Measurements from ENCODE around the gene OXLD1. TPM values are rescaled to one million over a fixed set of nuclear protein-coding genes. Genes with fewer than 3 reads are reported as not detected.
A peak's percentile ranks its signal among the peaks of the same experiment; 100 is the strongest.

The OXLD1 gene
- total RNA-seq, 4 donors from 2014 or later, result 39.6 to 68.1 (median 47.6) TPM

DNA sequence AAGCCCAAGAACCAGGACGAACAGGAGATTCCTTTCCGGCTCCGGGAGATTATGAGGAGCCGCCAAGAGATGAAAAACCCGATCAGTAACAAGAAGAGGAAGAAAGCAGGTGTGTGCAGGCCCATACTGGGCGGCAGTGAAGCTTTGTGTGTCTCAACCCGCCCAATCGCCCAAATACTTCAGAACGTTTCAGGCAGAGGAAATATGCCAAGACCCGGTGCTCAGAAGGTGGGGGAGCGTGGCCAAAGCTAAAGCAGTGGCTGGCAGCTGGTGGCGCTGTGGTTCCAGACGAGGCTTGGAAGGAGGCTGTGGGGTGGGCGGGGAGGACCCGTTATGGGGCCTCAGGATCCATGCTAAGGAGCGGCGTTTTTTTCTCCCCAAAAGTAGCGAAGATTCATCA is 1.3 kb upstream of the OXLD1 start:
- 54% methylated on average over 18 of the region's 18 CpGs for WGBS
- Histone ChIP-seq H3K4me1 (peaks cover 48% of the 10 kb centered on the region), H3K27me3 (no peaks in the 10 kb centered on the region), H3K9me3 (no peaks in the 10 kb centered on the region), H3K36me3 (peaks cover 40% of the 10 kb centered on the region), H3K27ac (peak overlapping the region; percentile 94), H3K4me3 (peak overlapping the region; percentile 99)
- TF ChIP-seq POLR2A (IDR thresholded peaks at IDR 0.05), result no peak
- TF ChIP-seq, protein P1, sequence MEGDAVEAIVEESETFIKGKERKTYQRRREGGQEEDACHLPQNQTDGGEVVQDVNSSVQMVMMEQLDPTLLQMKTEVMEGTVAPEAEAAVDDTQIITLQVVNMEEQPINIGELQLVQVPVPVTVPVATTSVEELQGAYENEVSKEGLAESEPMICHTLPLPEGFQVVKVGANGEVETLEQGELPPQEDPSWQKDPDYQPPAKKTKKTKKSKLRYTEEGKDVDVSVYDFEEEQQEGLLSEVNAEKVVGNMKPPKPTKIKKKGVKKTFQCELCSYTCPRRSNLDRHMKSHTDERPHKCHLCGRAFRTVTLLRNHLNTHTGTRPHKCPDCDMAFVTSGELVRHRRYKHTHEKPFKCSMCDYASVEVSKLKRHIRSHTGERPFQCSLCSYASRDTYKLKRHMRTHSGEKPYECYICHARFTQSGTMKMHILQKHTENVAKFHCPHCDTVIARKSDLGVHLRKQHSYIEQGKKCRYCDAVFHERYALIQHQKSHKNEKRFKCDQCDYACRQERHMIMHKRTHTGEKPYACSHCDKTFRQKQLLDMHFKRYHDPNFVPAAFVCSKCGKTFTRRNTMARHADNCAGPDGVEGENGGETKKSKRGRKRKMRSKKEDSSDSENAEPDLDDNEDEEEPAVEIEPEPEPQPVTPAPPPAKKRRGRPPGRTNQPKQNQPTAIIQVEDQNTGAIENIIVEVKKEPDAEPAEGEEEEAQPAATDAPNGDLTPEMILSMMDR (IDR thresholded peaks at IDR 0.05), result peak in 1 of 2 donors; percentile 32
- no peak for DNase-seq (ENCODE audit: low spot score in 2 of 2)

DNA sequence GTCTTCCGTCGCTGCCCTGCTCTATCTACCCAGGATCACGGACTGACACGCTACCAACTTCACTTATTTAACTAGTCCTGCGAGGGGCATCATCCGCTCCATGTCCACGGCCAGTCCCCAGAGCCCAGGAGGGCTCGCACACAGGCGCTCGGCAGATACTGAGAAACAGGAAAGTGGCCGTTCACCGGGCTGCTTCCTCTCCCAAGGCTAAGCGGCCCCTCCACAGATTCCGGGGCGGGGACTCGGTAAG is 388 bp downstream of the OXLD1 start:
- TF ChIP-seq, protein P1 (IDR thresholded peaks at IDR 0.05), result no peak
- TF ChIP-seq EP300 (IDR thresholded peaks at IDR 0.05) (no peak), POLR2A (IDR thresholded peaks at IDR 0.05) (no peak), POLR2AphosphoS5 (IDR thresholded peaks at IDR 0.05) (no peak)
- no peaks in the 10 kb centered on the region for H3K9me3 ChIP-seq
- under 1% methylated on average over 16 of the region's 16 CpGs for WGBS
- no peak for DNase-seq (ENCODE audit: low spot score in 2 of 2)
- H3K36me3 ChIP-seq, result peaks cover 22% of the 10 kb centered on the region
- H3K4me3 ChIP-seq, result peak overlapping the region; percentile 99
- no peaks in the 10 kb centered on the region for H3K27me3 ChIP-seq
- H3K4me1 ChIP-seq, result peaks cover 51% of the 10 kb centered on the region
- peak overlapping the region; percentile 94 for H3K27ac ChIP-seq

DNA sequence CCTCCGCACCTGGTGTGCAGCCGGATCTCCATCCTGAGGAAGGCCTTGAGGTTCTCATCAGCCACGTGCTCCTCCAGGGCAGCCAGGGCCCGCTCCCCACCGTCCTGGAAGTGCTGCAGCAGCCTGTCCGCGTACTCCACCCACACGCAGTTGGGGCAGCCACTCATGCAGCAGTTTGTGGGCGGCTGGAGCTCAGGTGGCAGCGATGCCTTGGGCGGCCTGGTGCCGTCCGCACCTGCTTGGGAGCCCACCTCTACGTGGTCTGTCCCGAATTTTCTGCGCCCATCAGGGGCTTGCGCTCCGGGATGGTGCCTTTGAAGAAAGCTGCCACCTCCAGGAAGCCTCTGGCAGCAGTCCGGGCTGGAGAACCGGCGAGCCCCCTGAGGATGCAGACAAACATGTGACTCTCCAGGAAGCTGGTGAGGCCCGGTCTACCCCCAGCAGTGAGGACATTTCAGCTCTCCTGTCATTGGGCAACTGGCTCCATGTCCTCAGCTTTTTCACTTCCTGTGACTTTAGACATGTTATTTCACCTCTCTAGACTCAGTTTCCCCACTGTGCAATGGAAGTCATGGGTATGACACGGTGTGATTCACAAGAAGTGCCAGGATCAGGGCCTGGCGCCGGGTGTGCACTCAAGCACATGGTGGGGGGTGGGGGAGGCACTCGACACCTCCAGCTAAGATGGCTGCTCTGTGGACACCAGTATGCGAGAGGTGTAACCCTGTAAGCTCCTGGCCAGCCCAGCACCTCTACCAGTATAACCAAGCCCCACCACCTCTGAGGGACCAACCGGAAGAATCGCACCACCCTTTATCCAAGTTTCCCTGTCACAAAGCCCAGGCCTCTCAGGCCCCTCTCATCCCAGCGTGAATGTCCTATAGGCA is 957 bp downstream of the OXLD1 start:
- Histone ChIP-seq H3K27me3 (no peaks in the 10 kb centered on the region), H3K9me3 (no peaks in the 10 kb centered on the region), H3K4me1 (peaks cover 51% of the 10 kb centered on the region), H3K27ac (peak overlapping the region; percentile 94), H3K36me3 (peaks cover 17% of the 10 kb centered on the region), H3K4me3 (peak overlapping the region; percentile 99)
- DNase-seq (ENCODE audit: low spot score in 2 of 2), result no peak
- 60% methylated on average over 25 of the region's 30 CpGs for WGBS
- no peak for TF ChIP-seq POLR2AphosphoS5 (IDR thresholded peaks at IDR 0.05)
- no peak for TF ChIP-seq POLR2A (IDR thresholded peaks at IDR 0.05)
- no peak for TF ChIP-seq EP300 (IDR thresholded peaks at IDR 0.05)
- TF ChIP-seq, protein P1 (IDR thresholded peaks at IDR 0.05), result no peak

GRCh38 chr17:81664051-81664470 is 2.3 kb downstream of the OXLD1 start:
- Histone ChIP-seq H3K27me3 (no peaks in the 10 kb centered on the region), H3K4me1 (peaks cover 43% of the 10 kb centered on the region), H3K36me3 (peaks cover 3% of the 10 kb centered on the region), H3K9me3 (no peaks in the 10 kb centered on the region), H3K4me3 (no peak overlapping the region), H3K27ac (no peak overlapping the region)
- DNase-seq (ENCODE audit: low spot score in 2 of 2), result no peak
- 65% methylated on average over 4 of the region's 7 CpGs for WGBS
- TF ChIP-seq POLR2AphosphoS5 (IDR thresholded peaks at IDR 0.05), result no peak
- TF ChIP-seq POLR2A (IDR thresholded peaks at IDR 0.05), result no peak
- TF ChIP-seq, protein P1 (IDR thresholded peaks at IDR 0.05), result no peak
- no peak for TF ChIP-seq EP300 (IDR thresholded peaks at IDR 0.05)

- no peak overlapping the region for H3K27ac ChIP-seq
- H3K4me1 ChIP-seq, result peaks cover 24% of the 10 kb centered on the region
- H3K36me3 ChIP-seq, result peaks cover 3% of the 10 kb centered on the region
- WGBS, result 94% methylated on average over 4 of the region's 4 CpGs
- no peaks in the 10 kb centered on the region for H3K27me3 ChIP-seq
- no peaks in the 10 kb centered on the region for H3K9me3 ChIP-seq
- no peak for DNase-seq (ENCODE audit: low spot score in 2 of 2)
- H3K4me3 ChIP-seq, result no peak overlapping the region
- TF ChIP-seq EP300 (IDR thresholded peaks at IDR 0.05) (no peak), POLR2A (IDR thresholded peaks at IDR 0.05) (no peak), POLR2AphosphoS5 (IDR thresholded peaks at IDR 0.05) (no peak)
- TF ChIP-seq, protein P1 (IDR thresholded peaks at IDR 0.05), result no peak
Measured at GRCh38 chr17:81662002-81662401, 4.4 kb downstream of the OXLD1 start.
